ENCODE results near the gene C16orf95. TPM values are rescaled to one million over a fixed set of nuclear protein-coding genes. Genes with fewer than 3 reads are reported as not detected.
"Not testable (repeated sequence)": the region's sequence is repeated elsewhere in the genome, so short reads cannot be mapped to it uniquely, and the experiment has no call there.

The C16orf95 gene
- total RNA-seq, 2 donors from 2014 or later, result 2.7 TPM; not detected in 1

GRCh38 chr16:87263418-87264052 lies 53.7 kb downstream of the C16orf95 start:
- no peak for TF ChIP-seq CTCF (IDR thresholded peaks at IDR 0.05)
- Histone ChIP-seq H3K27ac (no peak overlapping the region), H3K4me3 (no peak overlapping the region), H3K36me3 (no peaks in the 10 kb centered on the region), H3K27me3 (replicated peaks; ENCODE audit: insufficient read depth) (no peaks in the 10 kb centered on the region), H3K4me1 (ENCODE audit: control insufficient read depth in 1 of 2, low read depth in 2 of 2) (no peaks in the 10 kb centered on the region), H3K9me3 (no peaks in the 10 kb centered on the region)
- ATAC-seq (ENCODE audit: insufficient number of reproducible peaks, low FRiP score, low read depth), result no peak
- DNase-seq (ENCODE audit: low spot score), result no peak

- no peak for TF ChIP-seq CTCF (IDR thresholded peaks at IDR 0.05)
- ATAC-seq (ENCODE audit: insufficient number of reproducible peaks, low FRiP score, low read depth), result no peak
- Histone ChIP-seq H3K4me1 (ENCODE audit: control insufficient read depth in 1 of 2, low read depth in 2 of 2) (no peaks in the 10 kb centered on the region), H3K27ac (no peak overlapping the region), H3K36me3 (no peaks in the 10 kb centered on the region), H3K27me3 (replicated peaks; ENCODE audit: insufficient read depth) (no peaks in the 10 kb centered on the region), H3K9me3 (no peaks in the 10 kb centered on the region), H3K4me3 (no peak overlapping the region)
- no peak for DNase-seq (ENCODE audit: low spot score)
Measured at GRCh38 chr16:87259431-87259830, 57.8 kb downstream of the C16orf95 start.

GRCh38 chr16:87258653-87259052 lies 58.5 kb downstream of the C16orf95 start:
- not testable (repeated sequence) for H3K36me3 ChIP-seq; H3K4me1 ChIP-seq (ENCODE audit: control insufficient read depth in 1 of 2, low read depth in 2 of 2); H3K4me3 ChIP-seq; DNase-seq (ENCODE audit: low spot score); H3K27ac ChIP-seq; H3K9me3 ChIP-seq; ATAC-seq (ENCODE audit: insufficient number of reproducible peaks, low FRiP score, low read depth); H3K27me3 ChIP-seq (replicated peaks; ENCODE audit: insufficient read depth)

GRCh38 chr16:87255866-87256265 lies 61.3 kb downstream of the C16orf95 start:
- Histone ChIP-seq H3K27ac (no peak overlapping the region), H3K27me3 (replicated peaks; ENCODE audit: insufficient read depth) (no peaks in the 10 kb centered on the region), H3K36me3 (no peaks in the 10 kb centered on the region), H3K4me1 (ENCODE audit: control insufficient read depth in 1 of 2, low read depth in 2 of 2) (no peaks in the 10 kb centered on the region), H3K4me3 (no peak overlapping the region), H3K9me3 (no peaks in the 10 kb centered on the region)
- no peak for DNase-seq (ENCODE audit: low spot score)
- ATAC-seq (ENCODE audit: insufficient number of reproducible peaks, low FRiP score, low read depth), result no peak
- no peak for TF ChIP-seq CTCF (IDR thresholded peaks at IDR 0.05)

- no peak for ATAC-seq (ENCODE audit: insufficient number of reproducible peaks, low FRiP score, low read depth)
- Histone ChIP-seq H3K27ac (no peak overlapping the region), H3K4me1 (ENCODE audit: control insufficient read depth in 1 of 2, low read depth in 2 of 2) (no peaks in the 10 kb centered on the region), H3K4me3 (no peak overlapping the region), H3K27me3 (replicated peaks; ENCODE audit: insufficient read depth) (no peaks in the 10 kb centered on the region), H3K9me3 (no peaks in the 10 kb centered on the region), H3K36me3 (no peaks in the 10 kb centered on the region)
- no peak for DNase-seq (ENCODE audit: low spot score)
- TF ChIP-seq CTCF (IDR thresholded peaks at IDR 0.05), result no peak
Measured at GRCh38 chr16:87254734-87255133, 62.5 kb downstream of the C16orf95 start.

GRCh38 chr16:87254296-87254695 lies 62.9 kb downstream of the C16orf95 start:
- Histone ChIP-seq H3K4me3 (no peak overlapping the region), H3K4me1 (ENCODE audit: control insufficient read depth in 1 of 2, low read depth in 2 of 2) (no peaks in the 10 kb centered on the region), H3K27me3 (replicated peaks; ENCODE audit: insufficient read depth) (no peaks in the 10 kb centered on the region), H3K36me3 (no peaks in the 10 kb centered on the region), H3K9me3 (no peaks in the 10 kb centered on the region), H3K27ac (no peak overlapping the region)
- ATAC-seq (ENCODE audit: insufficient number of reproducible peaks, low FRiP score, low read depth), result no peak
- DNase-seq (ENCODE audit: low spot score), result no peak
- no peak for TF ChIP-seq CTCF (IDR thresholded peaks at IDR 0.05)
